COLO829 (cell line): Measurements from ENCODE around the gene RPL7A.
"Not testable (repeated sequence)": the region's sequence is repeated elsewhere in the genome, so short reads cannot be mapped to it uniquely, and the experiment has no call there.

Source experiments
- DNase-seq: peaks from one replicate; pipeline ENCODE4 v3.0.0; 2012; ENCODE audit warnings: low spot score

Gene RPL7A

DNA sequence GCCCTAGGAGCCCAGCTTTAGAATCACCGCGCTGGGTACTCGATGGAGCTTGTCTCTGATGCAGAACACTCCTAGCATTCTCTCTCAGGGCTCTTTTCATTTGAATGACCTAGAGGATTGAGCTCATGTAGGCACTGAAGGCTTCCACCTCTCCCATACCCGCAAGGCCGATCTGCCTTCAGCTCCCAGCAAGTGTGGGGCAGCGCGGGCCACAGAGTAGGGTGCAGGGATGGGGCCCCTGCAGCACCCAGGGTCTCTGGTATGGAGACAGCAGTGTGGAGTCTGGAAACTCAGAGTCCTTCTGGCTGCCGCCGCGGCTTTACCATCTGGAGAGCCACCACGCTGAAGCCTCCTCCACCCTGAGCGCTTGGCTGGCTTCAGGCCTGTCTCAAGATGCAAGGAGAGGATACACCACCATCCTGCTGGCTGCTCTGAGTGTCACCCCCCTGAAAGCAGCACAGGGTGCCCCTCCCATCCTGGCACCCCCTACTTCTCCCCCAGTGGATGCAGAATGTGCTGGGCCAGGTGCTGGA is 41.1 kb downstream of the RPL7A start:
- no peak for DNase-seq

DNA sequence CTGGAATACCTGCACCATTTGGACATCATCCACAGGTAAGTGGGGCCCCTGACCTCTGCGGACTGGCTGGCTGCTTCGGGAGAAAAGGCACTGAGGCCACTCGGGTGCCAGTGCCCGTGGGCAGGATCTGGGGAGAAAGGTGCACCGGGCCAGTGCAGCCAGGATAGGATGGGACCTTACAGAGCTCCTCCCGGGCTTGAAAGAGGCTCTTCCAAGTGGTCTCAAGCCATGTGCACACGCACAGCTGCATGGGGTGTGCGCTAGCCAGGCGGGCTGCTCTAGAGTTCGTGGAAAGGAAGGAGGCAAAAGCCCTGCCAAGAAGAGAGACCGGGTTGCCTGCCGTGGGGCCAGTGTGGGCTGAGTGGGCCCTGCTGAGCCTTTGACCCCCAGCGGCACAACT is 41.5 kb downstream of the RPL7A start:
- no peak for DNase-seq

DNA sequence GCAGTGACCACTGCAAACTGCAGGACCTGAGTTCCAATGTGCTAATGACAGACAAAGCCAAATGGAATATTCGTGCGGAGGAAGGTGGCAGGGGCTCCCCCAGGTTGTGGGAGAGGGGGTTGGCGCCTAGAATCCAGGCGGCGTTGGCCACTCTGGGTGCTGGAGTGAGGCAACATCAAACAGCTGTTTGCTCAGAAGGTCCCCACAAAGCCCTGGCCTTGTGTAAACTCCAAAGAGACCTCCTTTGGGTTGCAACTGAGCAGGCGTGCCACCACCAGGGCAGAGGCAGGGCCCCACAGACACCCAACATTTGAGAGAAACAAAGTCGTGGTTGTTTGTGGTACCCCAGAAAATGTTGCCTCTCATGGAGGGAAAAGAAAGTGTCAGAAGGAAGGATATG is 42.7 kb downstream of the RPL7A start:
- DNase-seq, result no peak

DNA sequence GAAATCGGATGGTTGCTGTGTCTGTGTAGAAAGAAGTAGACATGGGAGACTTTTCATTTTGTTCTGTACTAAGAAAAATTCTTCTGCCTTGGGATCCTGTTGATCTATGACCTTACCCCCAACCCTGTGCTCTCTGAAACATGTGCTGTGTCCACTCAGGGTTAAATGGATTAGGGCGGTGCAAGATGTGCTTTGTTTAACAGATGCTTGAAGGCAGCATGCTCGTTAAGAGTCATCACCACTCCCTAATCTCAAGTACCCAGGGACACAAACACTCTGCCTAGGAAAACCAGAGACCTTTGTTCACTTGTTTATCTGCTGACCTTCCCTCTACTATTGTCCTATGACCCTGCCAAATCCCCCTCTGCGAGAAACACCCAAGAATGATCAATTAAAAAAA is 43.4 kb downstream of the RPL7A start:
- DNase-seq, result not testable (repeated sequence)

DNA sequence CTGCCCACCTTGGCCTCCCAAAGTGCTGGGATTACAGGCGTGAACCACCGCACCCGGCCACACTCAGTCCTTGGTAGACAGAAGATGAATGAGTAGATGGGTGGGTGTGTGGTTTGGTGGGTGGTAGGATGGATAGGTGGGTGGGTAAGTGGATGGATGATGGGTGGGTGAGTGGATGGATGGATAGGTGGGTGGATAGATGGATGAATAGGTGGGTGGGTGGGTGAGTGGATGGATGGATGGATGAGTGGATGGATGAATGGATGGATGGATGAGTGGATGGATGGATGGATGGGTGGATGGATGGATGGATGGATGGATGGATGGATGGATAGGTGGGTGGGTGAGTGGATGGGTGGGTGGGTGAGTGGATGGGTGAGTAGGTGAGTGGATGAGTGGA is 44.3 kb downstream of the RPL7A start:
- DNase-seq, result not testable (repeated sequence)

DNA sequence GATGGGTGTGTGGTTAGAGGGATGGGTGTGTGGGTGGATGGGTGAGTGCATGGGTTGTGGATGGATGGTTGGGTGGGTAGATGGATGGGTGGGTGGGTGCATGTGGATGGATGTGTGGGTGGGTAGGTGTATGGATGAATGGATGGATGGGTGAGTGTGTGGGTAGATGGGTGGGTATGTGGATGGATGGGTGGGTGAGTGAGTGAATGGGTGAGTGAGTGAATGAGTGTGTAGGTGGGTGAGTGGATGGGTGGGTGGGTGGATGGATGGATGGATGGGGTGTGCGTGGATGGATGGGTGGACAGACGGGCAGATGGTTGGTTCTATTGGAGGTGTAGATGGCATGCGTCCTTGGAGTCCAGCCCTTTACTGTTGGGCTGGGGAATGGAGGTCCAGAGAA is 45.4 kb downstream of the RPL7A start:
- no peak for DNase-seq

DNA sequence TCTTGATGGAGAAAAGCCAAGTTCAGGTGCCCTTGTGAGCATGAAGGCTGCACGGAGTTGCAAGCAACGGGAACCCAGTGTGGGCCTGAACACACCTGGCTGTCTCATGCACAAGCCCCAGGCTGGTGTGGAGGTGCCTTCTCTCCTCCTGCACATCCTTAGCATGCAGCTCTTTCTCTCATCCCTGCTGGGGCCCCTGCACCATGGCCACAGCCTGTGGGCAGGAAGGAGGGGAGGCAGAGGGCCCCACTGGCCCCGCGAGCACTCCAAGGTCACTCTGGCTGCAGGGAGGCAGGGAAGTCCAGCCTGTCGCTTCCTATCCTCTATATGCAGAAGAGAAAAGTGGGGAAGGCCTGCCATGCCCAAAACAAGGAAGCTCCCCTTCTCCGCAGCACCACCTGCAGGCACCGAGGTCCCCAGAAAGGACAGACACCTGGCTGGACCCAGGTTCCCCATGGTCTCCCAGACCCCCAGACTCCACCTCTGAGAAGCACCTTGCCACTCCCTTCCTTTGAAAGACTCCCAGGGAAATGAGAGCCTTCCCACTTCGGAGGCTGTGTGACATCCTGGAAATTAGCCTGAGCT is 46.8 kb downstream of the RPL7A start:
- DNase-seq, result no peak

DNA sequence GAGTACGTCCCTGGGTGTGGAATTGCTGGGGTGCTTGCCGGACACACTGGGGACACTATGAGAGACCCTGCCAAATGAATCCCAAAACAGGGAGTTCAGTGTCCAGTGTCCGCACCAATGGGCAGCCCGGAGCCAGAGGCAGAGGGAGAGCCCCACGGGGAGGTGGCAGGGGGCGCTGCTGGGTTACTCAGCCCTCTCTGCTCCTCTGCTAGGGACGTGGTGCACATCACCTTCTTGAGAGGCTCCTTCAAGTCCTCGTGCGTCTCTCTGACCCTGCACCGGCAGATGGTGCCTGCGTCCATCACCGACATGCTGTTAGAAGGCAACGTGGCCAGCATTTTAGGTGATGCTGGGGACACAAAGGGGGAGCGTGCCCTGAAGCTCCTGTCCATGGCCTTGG is 48.9 kb downstream of the RPL7A start:
- DNase-seq, result no peak

DNA sequence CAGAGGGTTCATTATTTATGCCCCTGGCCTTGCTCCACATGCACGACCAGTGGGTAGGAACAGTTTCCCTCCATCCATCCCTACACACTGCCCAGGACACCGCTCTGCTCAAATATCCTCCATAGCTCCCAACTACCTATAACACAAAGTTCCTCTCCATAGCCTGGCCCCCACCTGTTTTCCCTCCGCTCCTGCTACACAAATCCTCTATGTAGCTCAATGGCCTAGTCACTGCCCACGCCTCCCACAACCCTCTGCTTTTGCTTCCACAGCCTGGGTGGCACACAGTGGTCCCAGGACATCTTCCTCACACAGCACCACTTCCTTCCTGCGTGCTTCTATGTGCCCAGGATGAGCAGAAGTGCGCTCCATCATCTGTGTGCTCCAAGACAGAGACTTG is 49.4 kb downstream of the RPL7A start:
- no peak for DNase-seq

DNA sequence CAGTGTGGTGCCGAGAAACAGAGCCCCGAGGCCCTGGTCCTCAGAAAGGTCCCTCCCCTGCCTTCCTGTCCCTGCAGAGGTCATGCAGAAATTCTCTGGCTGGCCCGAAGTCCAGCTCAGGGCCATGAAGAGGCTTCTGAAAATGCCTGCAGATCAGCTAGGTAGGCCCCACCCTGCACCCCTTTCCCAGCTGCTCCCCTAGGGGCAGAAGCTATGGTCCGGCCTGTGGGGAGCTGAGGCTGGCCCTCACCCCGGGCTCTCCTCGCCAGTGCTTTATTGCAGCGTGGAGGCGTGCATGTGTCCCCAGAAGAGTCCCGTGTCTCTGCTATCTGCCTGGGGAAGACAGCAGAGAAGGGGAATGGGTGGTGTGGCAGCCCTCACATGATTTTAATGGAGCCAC is 49.9 kb downstream of the RPL7A start:
- DNase-seq, result no peak

DNA sequence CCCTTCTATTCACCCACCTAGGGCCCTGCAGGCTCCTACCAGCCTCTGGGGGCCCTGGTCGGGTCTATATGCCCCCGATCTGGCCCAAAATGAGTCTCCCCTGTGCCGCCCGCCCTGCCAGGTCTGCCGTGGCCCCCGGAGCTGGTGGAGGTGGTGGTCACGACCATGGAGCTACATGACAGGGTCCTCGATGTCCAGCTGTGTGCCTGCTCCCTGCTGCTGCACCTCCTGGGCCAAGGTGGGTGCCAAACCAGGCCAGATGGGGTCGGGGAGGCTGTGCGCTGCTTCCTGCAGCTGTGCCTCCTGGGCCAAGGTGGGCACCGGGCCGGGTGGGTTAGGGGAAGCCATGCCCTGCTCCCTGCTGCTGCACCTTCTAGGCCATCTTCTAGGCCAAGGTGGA is 52.3 kb downstream of the RPL7A start:
- no peak for DNase-seq
